Dendritic cell treated with granulocyte-macrophage colony-stimulating factor and Interleukin-4, amounts not matched to agents 40 ng/mL and 50 ng/mL, for 4 days (primary cell): ENCODE data around the gene UNC5B.

ENCODE experiments used
- H3K27ac Mint-ChIP-seq: one replicate; pipeline ENCODE4 v1.8.0; 2022; ENCODE audit warnings: mild to moderate bottlenecking, mixed read lengths
- H3K27me3 Mint-ChIP-seq: one replicate; pipeline ENCODE4 v1.8.0; 2022; ENCODE audit warnings: mild to moderate bottlenecking, mixed read lengths
- H3K36me3 Mint-ChIP-seq: one replicate; pipeline ENCODE4 v1.8.0; 2022; ENCODE audit warnings: low read depth, mixed read lengths
- H3K4me1 Mint-ChIP-seq: one replicate; pipeline ENCODE4 v1.8.0; 2022; ENCODE audit warnings: low read depth, mixed read lengths
- H3K4me3 Mint-ChIP-seq: one replicate; pipeline ENCODE4 v1.8.0; 2022; ENCODE audit warnings: mild to moderate bottlenecking, moderate library complexity, mixed read lengths
- H3K9me3 Mint-ChIP-seq: one replicate; pipeline ENCODE4 v1.8.0; 2022; ENCODE audit warnings: mixed read lengths
- intact Hi-C: fragments of 100-400 bp; cut with micrococcal nuclease; formaldehyde crosslinking; loops from one replicate; pipeline ENCODE4 v1.15.0; 2022

Gene UNC5B

GRCh38 chr10:71262817-71263216 is 50.4 kb downstream of the UNC5B start:
- no peaks in the 10 kb centered on the region for H3K9me3 Mint-ChIP-seq
- no peaks in the 10 kb centered on the region for H3K36me3 Mint-ChIP-seq
- no peak overlapping the region for H3K4me3 Mint-ChIP-seq
- H3K27me3 Mint-ChIP-seq, result peaks cover 3% of the 10 kb centered on the region
- intact Hi-C loops, result no loop called here
- no peak overlapping the region for H3K27ac Mint-ChIP-seq
- H3K4me1 Mint-ChIP-seq, result no peaks in the 10 kb centered on the region

GRCh38 chr10:71263376-71263775 is 51.0 kb downstream of the UNC5B start:
- intact Hi-C loops, result no loop called here
- H3K27ac Mint-ChIP-seq, result no peak overlapping the region
- H3K4me3 Mint-ChIP-seq, result no peak overlapping the region
- H3K36me3 Mint-ChIP-seq, result no peaks in the 10 kb centered on the region
- H3K4me1 Mint-ChIP-seq, result no peaks in the 10 kb centered on the region
- H3K27me3 Mint-ChIP-seq, result peaks cover 3% of the 10 kb centered on the region
- H3K9me3 Mint-ChIP-seq, result no peaks in the 10 kb centered on the region

- Mint-ChIP-seq H3K27ac (no peak overlapping the region), H3K4me3 (no peak overlapping the region), H3K27me3 (peaks cover 7% of the 10 kb centered on the region), H3K9me3 (no peaks in the 10 kb centered on the region), H3K4me1 (peaks cover 4% of the 10 kb centered on the region), H3K36me3 (no peaks in the 10 kb centered on the region)
- intact Hi-C loops, result no loop called here
These were observed 52.2 kb downstream of the UNC5B start for GRCh38 chr10:71264345-71265200.

GRCh38 chr10:71265201-71265575 is 52.8 kb downstream of the UNC5B start:
- Mint-ChIP-seq H3K27me3 (peaks cover 12% of the 10 kb centered on the region), H3K27ac (no peak overlapping the region), H3K9me3 (no peaks in the 10 kb centered on the region), H3K4me1 (peaks cover 7% of the 10 kb centered on the region), H3K36me3 (no peaks in the 10 kb centered on the region), H3K4me3 (no peak overlapping the region)
- intact Hi-C loops, result no loop called here

- Mint-ChIP-seq H3K9me3 (no peaks in the 10 kb centered on the region), H3K27ac (no peak overlapping the region), H3K36me3 (no peaks in the 10 kb centered on the region), H3K4me1 (peaks cover 12% of the 10 kb centered on the region), H3K4me3 (no peak overlapping the region), H3K27me3 (peaks cover 12% of the 10 kb centered on the region)
- intact Hi-C loops, result no loop called here
These were observed 53.3 kb downstream of the UNC5B start for GRCh38 chr10:71265618-71266146.

- no peak overlapping the region for H3K27ac Mint-ChIP-seq
- H3K4me3 Mint-ChIP-seq, result no peak overlapping the region
- H3K36me3 Mint-ChIP-seq, result no peaks in the 10 kb centered on the region
- H3K9me3 Mint-ChIP-seq, result no peaks in the 10 kb centered on the region
- peaks cover 12% of the 10 kb centered on the region for H3K27me3 Mint-ChIP-seq
- intact Hi-C loops, result no loop called here
- peaks cover 13% of the 10 kb centered on the region for H3K4me1 Mint-ChIP-seq
These were observed 54.0 kb downstream of the UNC5B start for GRCh38 chr10:71266147-71266917.

GRCh38 chr10:71266918-71267442 is 54.6 kb downstream of the UNC5B start:
- intact Hi-C loops, result no loop called here
- Mint-ChIP-seq H3K4me3 (no peak overlapping the region), H3K27me3 (peaks cover 12% of the 10 kb centered on the region), H3K9me3 (no peaks in the 10 kb centered on the region), H3K4me1 (peaks cover 19% of the 10 kb centered on the region), H3K36me3 (no peaks in the 10 kb centered on the region), H3K27ac (no peak overlapping the region)

GRCh38 chr10:71267508-71268240 is 55.3 kb downstream of the UNC5B start:
- Mint-ChIP-seq H3K27me3 (peaks cover 12% of the 10 kb centered on the region), H3K27ac (no peak overlapping the region), H3K36me3 (no peaks in the 10 kb centered on the region), H3K9me3 (no peaks in the 10 kb centered on the region), H3K4me1 (peaks cover 25% of the 10 kb centered on the region), H3K4me3 (no peak overlapping the region)
- intact Hi-C loops, result no loop called here

- Mint-ChIP-seq H3K27me3 (peaks cover 10% of the 10 kb centered on the region), H3K9me3 (no peaks in the 10 kb centered on the region), H3K27ac (no peak overlapping the region), H3K4me1 (peaks cover 28% of the 10 kb centered on the region), H3K36me3 (no peaks in the 10 kb centered on the region), H3K4me3 (no peak overlapping the region)
- intact Hi-C loops, result no loop called here
These were observed 55.9 kb downstream of the UNC5B start for GRCh38 chr10:71268247-71268691.

- Mint-ChIP-seq H3K27me3 (peaks cover 8% of the 10 kb centered on the region), H3K27ac (no peak overlapping the region), H3K36me3 (no peaks in the 10 kb centered on the region), H3K4me3 (no peak overlapping the region), H3K9me3 (no peaks in the 10 kb centered on the region), H3K4me1 (peaks cover 33% of the 10 kb centered on the region)
- intact Hi-C loops, result no loop called here
These were observed 56.4 kb downstream of the UNC5B start for GRCh38 chr10:71268758-71269157.

- intact Hi-C loops, result no loop called here
These were observed 57.2 kb downstream of the UNC5B start for GRCh38 chr10:71269301-71270288.

GRCh38 chr10:71270301-71271220 is 58.2 kb downstream of the UNC5B start:
- H3K36me3 Mint-ChIP-seq, result no peaks in the 10 kb centered on the region
- no peaks in the 10 kb centered on the region for H3K9me3 Mint-ChIP-seq
- H3K4me3 Mint-ChIP-seq, result no peak overlapping the region
- H3K27me3 Mint-ChIP-seq, result peaks cover 8% of the 10 kb centered on the region
- H3K27ac Mint-ChIP-seq, result no peak overlapping the region
- intact Hi-C loops, result no loop called here
- peaks cover 43% of the 10 kb centered on the region for H3K4me1 Mint-ChIP-seq

More at GRCh38 chr10:71269301-71270288, 57.2 kb downstream of the UNC5B start:
- no peaks in the 10 kb centered on the region for H3K9me3 Mint-ChIP-seq
- no peak overlapping the region for H3K27ac Mint-ChIP-seq
- H3K27me3 Mint-ChIP-seq, result peaks cover 8% of the 10 kb centered on the region
- no peaks in the 10 kb centered on the region for H3K36me3 Mint-ChIP-seq
- H3K4me3 Mint-ChIP-seq, result no peak overlapping the region
- H3K4me1 Mint-ChIP-seq, result peaks cover 34% of the 10 kb centered on the region
